DOHH2 (cell line): ENCODE data around the gene KIF6.

Source experiments
- H3F3A ChIP-seq: fragments of 200-600 bp; sonication (generic), shearing (Covaris generic); 2 replicates; pipeline ENCODE4 v1.6.0; 2016; ENCODE audit warnings: antibody characterized with exemption, mild to moderate bottlenecking; ENCODE audit not compliant: control insufficient read depth, insufficient read depth
- H3K27ac ChIP-seq: fragments of 200-600 bp; sonication (generic); 2 replicates; pipeline ENCODE4 v1.5.1; 2014; ENCODE audit warnings: low read depth, mild to moderate bottlenecking, low read length, moderate library complexity
- H3K27me3 ChIP-seq: fragments of 200-600 bp; sonication (generic); 2 replicates; pipeline ENCODE4 v1.6.1; 2014; ENCODE audit warnings: mild to moderate bottlenecking, low read length, mixed read lengths; ENCODE audit not compliant: control insufficient read depth
- H3K36me3 ChIP-seq: fragments of 200-600 bp; sonication (generic); 2 replicates; pipeline ENCODE4 v1.6.1; 2014; ENCODE audit warnings: mild to moderate bottlenecking, low read length, moderate library complexity, mixed read lengths; ENCODE audit not compliant: control insufficient read depth
- H3K4me1 ChIP-seq: fragments of 200-600 bp; sonication (generic); 2 replicates; pipeline ENCODE4 v1.6.1; 2014; ENCODE audit warnings: mild to moderate bottlenecking, low read length, mixed read lengths; ENCODE audit not compliant: control insufficient read depth
- H3K4me2 ChIP-seq: fragments of 200-600 bp; sonication (generic); 2 replicates; pipeline ENCODE4 v1.6.0; 2014; ENCODE audit warnings: mild to moderate bottlenecking, low read length, moderate library complexity
- H3K4me3 ChIP-seq: fragments of 200-600 bp; sonication (generic); 2 replicates; pipeline ENCODE4 v1.5.1; 2014; ENCODE audit warnings: mild to moderate bottlenecking, low read length, mixed read lengths
- H3K79me2 ChIP-seq: fragments of 200-600 bp; sonication (generic); 2 replicates; pipeline ENCODE4 v1.6.1; 2014; ENCODE audit warnings: mild to moderate bottlenecking, low read length, mixed read lengths; ENCODE audit not compliant: control insufficient read depth
- H3K9me2 ChIP-seq: fragments of 200-600 bp; sonication (generic); replicated peaks from 2 replicates; pipeline ENCODE4 v1.6.1; 2014; ENCODE audit warnings: mild to moderate bottlenecking, low read length, mixed read lengths; ENCODE audit not compliant: control insufficient read depth
- H3K9me3 ChIP-seq: fragments of 200-600 bp; sonication (generic); 2 replicates; pipeline ENCODE4 v1.6.1; 2014; ENCODE audit warnings: antibody characterized with exemption, low read length, mixed read lengths; ENCODE audit not compliant: control insufficient read depth, insufficient read depth
- H4K20me1 ChIP-seq: fragments of 200-600 bp; sonication (generic); 2 replicates; pipeline ENCODE4 v1.6.0; 2014; ENCODE audit warnings: low read depth, mild to moderate bottlenecking, antibody characterized with exemption, low read length, moderate library complexity; ENCODE audit not compliant: control insufficient read depth, insufficient read depth
- EZH2phosphoT487 ChIP-seq: fragments of 200-600 bp; sonication (generic); IDR thresholded peaks from 2 replicates; pipeline ENCODE4 v1.6.1; 2017; ENCODE audit warnings: borderline replicate concordance, mild to moderate bottlenecking, antibody characterized with exemption, low read length, moderate library complexity, mixed read lengths
- TF ChIP-seq, protein P1 (sequence below): fragments of 200-600 bp; sonication (generic); IDR thresholded peaks from one replicate; pipeline ENCODE4 v1.5.1; 2014; ENCODE audit warnings: antibody characterized with exemption, mild to moderate bottlenecking, low read depth, low read length; ENCODE audit not compliant: poor library complexity, severe bottlenecking

Gene KIF6

DNA sequence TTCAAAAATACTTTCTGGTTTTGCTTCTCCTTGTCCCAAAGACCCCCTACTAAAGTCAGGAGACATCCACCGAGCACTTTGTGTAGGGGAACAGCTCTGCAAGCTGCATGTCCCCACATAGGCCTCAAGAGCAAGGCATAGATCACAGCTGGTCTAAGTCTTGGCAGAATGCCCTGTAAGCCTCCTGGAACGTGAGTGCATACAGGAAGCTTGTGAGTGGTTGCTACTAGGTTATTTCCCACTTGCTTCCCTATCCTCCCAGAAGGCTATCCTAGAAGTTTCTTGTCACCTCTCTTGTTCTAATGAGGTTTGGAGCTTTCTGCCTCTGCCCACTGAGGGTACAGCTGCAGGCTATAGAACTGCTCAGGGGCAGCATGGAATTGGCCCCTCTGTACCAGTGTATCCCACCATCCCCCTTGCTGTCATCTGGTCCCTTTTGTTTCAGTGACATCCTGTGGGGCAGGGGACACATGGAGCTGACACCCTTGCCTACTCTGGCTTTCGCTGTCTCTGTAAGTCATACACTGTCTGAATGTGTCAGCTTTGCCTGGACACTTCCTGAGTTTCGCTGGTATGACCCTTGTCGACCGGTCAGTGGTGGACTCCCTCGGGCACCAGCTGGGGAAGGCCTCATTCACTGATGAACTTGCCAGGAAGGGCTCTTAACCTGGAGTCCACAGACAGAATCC lies 367.1 kb downstream of the KIF6 start:
- Histone ChIP-seq H3K4me2 (no peak overlapping the region), H3K79me2 (no peaks in the 10 kb centered on the region), H3K36me3 (no peaks in the 10 kb centered on the region), H3K4me1 (no peaks in the 10 kb centered on the region), H3K27me3 (no peaks in the 10 kb centered on the region), H4K20me1 (no peaks in the 10 kb centered on the region), H3K4me3 (no peak overlapping the region), H3K27ac (no peak overlapping the region), H3K9me2 (no peaks in the 10 kb centered on the region), H3K9me3 (no peaks in the 10 kb centered on the region), H3F3A (no peaks in the 10 kb centered on the region)
- TF ChIP-seq, protein P1, sequence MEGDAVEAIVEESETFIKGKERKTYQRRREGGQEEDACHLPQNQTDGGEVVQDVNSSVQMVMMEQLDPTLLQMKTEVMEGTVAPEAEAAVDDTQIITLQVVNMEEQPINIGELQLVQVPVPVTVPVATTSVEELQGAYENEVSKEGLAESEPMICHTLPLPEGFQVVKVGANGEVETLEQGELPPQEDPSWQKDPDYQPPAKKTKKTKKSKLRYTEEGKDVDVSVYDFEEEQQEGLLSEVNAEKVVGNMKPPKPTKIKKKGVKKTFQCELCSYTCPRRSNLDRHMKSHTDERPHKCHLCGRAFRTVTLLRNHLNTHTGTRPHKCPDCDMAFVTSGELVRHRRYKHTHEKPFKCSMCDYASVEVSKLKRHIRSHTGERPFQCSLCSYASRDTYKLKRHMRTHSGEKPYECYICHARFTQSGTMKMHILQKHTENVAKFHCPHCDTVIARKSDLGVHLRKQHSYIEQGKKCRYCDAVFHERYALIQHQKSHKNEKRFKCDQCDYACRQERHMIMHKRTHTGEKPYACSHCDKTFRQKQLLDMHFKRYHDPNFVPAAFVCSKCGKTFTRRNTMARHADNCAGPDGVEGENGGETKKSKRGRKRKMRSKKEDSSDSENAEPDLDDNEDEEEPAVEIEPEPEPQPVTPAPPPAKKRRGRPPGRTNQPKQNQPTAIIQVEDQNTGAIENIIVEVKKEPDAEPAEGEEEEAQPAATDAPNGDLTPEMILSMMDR = no peak
- no peak for TF ChIP-seq EZH2phosphoT487

DNA sequence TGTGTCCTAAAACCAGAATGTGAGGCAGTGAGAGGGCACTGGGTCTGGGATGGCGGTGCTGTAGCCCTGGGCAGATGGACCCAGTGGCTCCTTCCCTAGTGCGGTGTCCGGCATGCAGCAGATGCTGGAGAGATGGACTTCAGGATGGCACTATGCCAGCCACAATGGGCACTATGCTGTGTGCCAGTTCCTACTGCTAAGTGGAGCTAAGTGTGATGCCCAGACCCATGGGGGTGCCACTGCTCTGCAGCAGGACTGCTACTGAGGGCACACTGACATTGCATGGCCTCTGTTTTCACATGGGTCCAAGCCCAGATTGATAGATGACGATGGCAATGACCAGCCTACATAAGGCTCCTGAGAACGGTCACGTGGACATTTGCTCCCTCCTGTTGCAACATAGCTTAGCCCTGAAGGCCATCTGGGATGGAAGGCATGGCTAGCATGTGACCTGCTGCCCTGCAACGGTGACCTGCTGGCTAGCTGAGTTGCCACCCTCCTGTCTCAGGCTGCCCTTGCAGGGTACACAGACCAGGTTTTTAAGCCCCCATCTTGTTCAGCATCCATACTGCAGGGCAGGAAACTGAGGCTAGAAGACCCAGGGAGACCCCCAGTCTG lies 371.4 kb downstream of the KIF6 start:
- H3F3A ChIP-seq = no peaks in the 10 kb centered on the region
- no peak overlapping the region for H3K4me3 ChIP-seq
- H3K9me2 ChIP-seq = no peaks in the 10 kb centered on the region
- no peaks in the 10 kb centered on the region for H3K9me3 ChIP-seq
- no peaks in the 10 kb centered on the region for H3K36me3 ChIP-seq
- H3K79me2 ChIP-seq = no peaks in the 10 kb centered on the region
- no peak overlapping the region for H3K27ac ChIP-seq
- TF ChIP-seq EZH2phosphoT487 = no peak
- TF ChIP-seq, protein P1 = no peak
- no peaks in the 10 kb centered on the region for H3K27me3 ChIP-seq
- no peaks in the 10 kb centered on the region for H3K4me1 ChIP-seq
- no peak overlapping the region for H3K4me2 ChIP-seq
- H4K20me1 ChIP-seq = no peaks in the 10 kb centered on the region

DNA sequence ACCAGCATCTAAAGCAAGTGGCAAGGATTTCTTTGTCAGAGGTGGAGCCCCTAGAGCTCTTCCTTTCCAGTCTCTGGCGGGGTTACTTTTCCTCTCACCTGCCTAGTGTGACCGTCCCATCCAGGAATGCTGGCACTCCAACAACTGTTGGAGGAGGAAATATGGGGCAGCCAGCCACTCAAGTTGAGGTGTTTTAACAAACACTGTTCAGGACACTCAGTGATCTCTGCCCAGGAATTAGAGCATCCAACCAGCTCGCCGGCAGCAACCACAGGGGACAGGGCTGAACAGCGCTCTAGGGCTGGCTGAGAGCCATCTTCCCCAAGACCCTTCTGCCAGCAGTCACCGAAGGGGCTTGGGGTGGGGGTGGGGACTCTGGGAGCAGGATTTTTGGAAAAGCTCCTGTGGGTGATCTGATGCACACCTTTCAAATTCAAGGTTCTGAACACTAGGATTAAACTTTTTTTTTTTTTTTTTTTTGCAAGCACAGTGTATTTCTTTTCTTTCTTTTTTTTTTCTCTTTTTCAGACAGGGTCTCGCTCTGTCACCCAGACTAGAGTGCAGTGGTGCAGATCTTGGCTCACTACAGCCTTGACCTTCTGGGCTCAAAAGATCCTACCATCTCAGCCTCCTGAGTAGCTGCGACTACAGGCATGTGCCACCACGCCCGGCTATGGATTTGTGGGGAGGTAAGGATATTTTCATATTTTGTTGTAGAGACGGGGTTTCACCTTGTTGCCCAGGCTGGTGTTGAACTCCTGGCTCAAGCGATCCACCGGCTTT lies 374.3 kb downstream of the KIF6 start:
- TF ChIP-seq EZH2phosphoT487 = no peak
- TF ChIP-seq, protein P1 = no peak
- H3K27ac ChIP-seq = no peak overlapping the region

More for the DNA sequence above, 374.3 kb downstream of the KIF6 start:
- no peaks in the 10 kb centered on the region for H3K9me2 ChIP-seq
- no peaks in the 10 kb centered on the region for H3K4me1 ChIP-seq
- H3K9me3 ChIP-seq = no peaks in the 10 kb centered on the region
- no peaks in the 10 kb centered on the region for H3F3A ChIP-seq
- H3K79me2 ChIP-seq = no peaks in the 10 kb centered on the region
- H3K27me3 ChIP-seq = no peaks in the 10 kb centered on the region
- no peak overlapping the region for H3K4me3 ChIP-seq
- H3K36me3 ChIP-seq = no peaks in the 10 kb centered on the region
- no peak overlapping the region for H3K4me2 ChIP-seq
- H4K20me1 ChIP-seq = no peaks in the 10 kb centered on the region
